Stimulated activated CD8-positive, alpha-beta memory T cell treated with anti-CD3 and anti-CD28 coated beads, Interleukin-15, amount 100 ng/mL, for 48 hours (primary cell): Measurements from ENCODE around the gene RGS6.

Experiments
- DNase-seq, 2 donors: peaks; one replicate each; pipeline ENCODE4 v3.0.0-alpha.2; 2020; ENCODE audit warnings: low read depth in 2 of 2

Gene RGS6

DNA sequence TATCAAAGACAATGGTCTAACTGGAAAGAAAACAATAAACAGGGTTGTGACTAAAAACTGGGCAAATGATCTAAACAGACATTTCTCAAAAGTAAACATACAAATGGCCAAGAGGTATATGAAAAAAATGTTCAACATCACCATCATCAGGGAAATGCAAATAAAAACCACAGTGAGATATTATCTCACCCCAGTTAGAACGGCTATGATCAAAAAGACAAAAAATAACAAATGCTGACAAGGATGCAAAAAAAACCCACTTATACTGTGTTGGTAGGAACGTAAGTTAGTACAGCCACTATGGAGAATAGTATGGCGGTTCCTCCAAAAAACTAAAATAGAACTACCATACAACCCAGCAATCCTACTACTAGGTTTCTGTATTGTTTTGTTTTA is 470.1 kb downstream of the RGS6 start:
- DNase-seq = no peak

DNA sequence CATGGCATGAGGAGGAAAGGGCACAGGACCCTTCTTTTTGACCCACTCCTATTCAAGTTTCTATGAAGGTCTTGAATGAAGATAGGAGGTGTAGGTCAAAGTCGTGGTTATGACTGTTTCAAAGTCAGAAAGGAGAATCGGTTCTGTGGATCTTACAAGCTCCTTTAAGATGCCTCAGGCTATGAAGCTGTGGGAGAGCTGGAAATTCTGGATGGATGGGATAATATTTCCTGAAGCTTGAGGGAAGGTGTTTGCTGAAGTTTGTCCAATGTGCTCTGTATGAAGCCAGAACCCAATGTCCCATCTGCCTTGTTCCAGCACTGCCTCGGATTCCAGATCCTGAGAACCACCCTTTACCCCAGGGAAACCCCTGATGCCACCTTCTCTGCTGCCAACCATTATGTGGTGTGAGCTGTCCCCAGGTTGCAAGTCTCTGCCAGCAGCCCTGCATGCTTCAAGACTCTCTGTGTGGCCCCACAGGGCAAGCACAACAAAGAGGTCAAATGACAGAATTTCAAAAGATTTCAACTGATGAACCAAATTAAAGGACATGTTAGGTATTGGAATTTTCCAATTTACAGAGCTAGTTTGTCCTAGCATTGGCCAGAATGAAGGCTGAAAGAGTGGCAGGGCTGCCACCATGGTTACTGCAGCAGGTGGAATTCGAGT is 472.0 kb downstream of the RGS6 start:
- DNase-seq = no peak

DNA sequence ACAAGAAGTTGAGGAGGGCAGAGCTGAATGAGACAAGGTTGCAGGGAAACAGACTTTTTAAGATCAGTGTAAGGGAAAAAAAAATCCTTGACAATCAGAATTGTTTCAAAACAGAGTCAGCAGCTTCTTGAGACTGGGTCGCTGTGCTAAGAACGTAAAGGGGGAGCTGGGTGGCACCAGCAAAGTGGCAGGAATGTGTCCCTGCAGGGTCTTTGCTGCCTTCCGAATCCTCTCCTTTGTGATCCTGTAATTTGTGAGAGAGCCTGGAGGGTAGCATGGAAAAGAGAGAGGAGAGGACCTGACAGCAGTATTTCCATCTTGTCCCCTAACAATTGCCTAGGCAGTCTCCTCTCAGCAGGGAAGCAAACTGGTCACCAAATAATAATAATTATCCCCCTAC is 472.8 kb downstream of the RGS6 start:
- DNase-seq = no peak

DNA sequence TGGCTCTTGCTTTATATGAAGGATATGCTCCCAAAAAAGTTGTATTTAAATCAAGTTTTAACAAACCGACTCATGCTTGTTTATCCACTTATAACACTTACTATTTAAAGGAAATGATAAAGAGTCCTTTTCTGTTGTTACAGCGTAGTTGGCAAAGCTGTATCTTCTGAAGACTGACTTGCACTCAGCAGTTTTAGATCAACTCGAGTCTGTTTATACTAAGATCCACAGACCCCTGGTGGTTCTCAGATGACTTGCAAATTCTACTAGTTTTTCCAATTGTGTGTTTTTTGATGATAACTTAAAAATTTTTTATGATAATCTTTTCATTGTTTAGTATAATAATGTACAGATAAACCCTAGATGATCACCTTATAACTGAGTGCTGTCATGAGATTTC is 475.8 kb downstream of the RGS6 start:
- no peak for DNase-seq

DNA sequence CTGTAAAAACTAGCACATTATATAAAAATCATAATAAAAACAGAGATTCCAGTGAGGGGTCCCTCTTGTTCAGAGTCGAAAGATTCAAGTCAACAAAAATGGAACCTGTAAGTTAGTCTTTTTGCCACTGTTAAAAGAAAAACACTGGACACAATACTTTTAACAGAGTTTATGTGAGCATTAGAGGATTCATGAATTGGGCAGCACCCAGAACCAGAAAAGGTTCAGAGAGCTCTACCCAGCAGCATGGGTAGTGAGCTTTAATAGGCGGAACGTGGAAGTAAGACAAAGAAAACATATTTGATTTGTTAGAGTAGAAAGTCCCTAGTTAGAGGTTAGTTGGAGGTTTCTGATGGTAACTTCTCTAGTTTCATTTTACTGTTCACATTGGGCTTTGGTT is 476.8 kb downstream of the RGS6 start:
- DNase-seq = no peak

DNA sequence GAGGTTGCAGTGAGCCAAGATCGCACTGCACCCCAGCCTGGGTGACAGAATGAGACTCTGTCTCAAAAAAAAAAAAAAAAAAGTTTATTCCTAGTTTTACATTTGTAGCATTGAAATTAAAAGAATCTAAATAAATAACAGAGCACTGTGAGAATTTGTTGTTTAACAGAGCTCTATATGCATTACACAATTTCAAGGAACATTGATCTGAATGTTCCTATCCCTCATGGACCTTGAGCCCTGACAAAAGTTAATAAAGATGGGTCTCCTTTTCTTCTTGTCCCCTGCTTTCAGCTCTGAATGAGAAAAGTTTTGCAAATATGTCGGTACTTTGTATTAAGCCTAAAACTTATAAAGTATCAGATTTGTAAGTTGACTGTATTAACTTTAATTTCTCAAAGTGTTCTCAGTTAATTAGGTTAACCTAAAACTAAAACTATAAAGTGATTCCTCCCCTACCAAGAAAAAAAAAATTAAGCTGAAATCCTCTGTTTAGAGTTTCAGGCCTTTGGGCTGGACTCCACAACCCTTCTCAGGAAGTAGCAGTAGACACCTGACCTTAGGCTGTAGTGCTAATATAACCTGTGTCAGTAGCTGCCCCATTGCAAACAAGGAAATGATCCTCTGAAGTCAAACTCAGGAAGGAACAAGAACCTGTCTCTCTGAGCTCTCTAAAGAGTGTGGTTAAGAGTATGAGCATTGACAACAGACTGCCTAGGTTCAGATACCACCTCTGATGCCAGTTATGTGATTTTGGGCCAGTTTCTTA is 484.0 kb downstream of the RGS6 start:
- DNase-seq = no peak

DNA sequence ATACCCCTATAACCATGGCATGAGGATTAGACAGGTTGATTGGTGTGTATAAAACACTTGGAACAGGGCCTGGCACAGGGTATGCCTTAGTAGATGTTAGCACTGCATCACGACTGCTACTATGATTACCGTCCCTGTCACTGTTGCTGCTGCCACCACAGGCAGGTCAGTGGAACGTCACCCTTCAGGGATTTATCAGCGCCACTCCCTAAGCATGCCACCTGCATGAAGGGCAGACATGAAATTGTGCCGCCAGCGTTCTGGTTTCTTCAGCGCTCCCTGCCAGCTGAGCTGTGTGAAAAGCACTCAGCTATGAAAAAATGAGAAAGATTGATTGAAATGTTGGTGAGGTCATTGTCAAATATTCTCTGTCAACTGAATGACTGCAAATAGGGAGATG is 484.7 kb downstream of the RGS6 start:
- DNase-seq = no peak

DNA sequence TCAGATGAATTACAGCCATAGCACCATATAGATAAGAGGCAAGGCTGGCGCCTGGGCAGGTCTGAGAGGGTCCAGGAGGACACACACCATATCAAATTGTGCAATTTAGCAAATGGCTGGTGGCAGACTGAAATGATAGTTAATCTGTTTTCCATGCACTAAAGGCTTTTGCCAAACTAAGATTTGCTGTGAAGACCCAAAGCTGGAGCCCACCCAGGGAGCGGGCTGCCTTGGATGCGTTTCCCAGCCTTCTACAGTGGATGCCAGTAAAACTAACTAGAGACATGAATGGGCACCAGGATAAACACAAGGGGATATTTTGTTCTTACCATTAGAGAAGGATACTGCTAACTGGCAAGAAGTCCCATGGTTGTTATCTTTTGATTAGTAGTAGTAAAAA is 486.6 kb downstream of the RGS6 start:
- no peak for DNase-seq

DNA sequence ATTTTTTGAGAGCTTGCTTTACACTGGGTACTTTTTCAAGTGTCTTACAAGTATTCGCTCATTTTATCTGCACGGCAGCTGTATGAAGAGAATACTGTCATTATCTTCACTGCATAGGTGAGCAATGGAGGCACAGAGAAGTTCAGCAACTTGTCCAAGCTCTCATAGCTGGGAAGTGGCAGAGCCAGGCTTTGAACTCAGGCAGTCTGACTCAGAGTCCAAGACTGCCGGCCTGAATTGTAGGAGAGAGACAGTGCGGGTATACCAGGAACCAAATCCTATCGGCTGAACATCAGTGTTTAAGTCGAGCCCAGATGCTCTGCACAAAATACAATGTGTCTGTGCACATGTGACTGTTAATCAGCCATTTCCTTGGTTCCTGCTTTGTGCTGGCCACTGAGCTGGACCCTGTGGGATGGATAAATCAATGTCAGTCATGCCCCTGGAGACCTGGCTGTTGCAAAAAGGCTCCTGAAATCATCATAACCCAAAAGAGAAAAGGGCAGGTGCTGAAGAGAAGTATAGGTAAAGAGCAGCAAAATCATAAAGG is 487.1 kb downstream of the RGS6 start:
- DNase-seq = no peak

DNA sequence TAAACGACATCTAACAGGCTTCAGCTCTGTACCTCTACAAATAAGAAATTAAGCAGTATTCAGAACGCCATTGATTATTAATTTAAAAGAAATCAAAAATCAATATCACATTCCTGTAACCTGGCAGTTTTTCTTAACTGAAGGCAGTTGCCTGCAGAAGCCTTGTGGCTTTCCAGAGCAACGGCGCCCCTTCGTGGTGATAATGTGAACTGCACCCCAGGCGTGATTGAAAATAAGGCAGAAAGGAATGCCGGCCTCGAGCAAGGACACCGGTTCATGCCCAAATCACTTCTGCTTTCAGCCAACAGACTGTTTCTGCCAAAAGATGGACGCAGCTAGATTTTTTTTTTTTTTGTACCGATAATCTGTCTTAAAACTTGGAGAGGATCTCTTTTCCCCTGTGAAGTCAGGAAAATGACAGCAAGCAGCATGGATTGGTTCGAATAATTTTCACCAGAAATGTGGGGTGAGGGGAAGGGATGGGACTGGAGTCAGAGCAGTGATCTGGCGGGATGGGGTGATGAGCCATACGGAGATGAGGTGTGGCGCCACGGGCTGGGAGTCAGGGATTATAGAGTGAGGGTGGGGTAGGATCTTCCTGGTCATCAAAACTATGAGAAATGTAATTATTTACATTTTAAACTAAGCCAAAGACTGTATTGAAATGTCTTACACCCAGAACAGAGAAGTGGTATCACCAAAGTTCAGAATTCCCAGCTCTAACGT is 488.7 kb downstream of the RGS6 start:
- peak; percentile 50 to 53 for DNase-seq

DNA sequence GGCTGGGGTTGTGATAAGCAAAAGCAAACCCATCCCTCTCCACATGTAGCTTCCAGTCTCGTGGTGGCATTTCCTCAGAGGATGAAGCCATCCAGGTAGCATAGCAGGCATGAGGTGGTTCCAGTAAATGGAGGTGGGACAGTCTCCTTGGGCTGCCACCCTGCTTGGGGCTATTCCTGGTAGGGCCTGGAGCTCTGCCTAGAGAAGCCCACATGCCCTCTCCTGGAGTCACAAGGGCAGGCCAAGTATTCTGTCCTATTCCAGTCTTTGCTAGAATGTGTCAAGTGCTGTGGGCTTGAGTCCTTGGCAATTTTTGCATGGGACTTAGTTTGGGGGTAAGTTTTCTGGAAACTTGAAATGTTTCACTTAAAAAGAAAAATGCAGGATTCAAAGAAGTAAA is 491.7 kb downstream of the RGS6 start:
- DNase-seq = no peak

DNA sequence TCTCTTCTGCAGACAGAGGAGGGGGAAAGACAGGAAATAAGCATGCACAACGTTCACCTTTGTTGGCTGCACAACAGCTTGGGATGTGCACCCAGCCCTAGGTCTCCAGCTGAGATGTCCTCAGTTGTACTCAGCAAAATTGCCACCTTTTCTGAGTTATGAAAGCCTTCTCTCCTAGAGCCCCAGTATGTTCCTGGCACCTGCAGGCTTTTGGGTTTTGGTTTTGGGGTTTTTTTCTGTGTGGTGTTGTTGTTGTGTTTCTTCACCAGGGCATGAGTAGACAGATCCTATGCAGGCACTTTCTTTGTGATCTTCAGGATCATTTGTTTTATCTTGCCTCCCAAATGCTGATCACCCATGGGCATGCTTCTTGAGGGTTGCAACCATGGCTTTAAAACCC is 498.2 kb downstream of the RGS6 start:
- DNase-seq = no peak

DNA sequence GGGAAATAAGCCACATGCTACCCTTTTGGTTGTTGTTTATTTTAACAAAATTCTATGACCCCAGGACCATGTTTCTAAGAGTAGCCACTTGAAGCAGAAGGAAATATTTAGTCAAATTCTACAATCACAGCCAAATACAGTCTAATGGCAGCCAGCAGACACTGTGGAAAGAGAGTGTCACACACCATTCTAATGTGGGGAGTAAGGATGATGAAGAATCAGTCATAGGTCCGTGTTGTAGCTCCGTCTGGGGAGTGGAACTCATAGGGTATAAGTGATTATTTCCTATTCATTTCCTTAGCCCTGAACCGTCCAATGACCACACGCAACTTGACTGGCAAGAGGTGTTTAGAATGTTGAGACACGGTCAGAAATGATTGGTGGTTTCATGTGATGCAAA is 500.5 kb downstream of the RGS6 start:
- no peak for DNase-seq

DNA sequence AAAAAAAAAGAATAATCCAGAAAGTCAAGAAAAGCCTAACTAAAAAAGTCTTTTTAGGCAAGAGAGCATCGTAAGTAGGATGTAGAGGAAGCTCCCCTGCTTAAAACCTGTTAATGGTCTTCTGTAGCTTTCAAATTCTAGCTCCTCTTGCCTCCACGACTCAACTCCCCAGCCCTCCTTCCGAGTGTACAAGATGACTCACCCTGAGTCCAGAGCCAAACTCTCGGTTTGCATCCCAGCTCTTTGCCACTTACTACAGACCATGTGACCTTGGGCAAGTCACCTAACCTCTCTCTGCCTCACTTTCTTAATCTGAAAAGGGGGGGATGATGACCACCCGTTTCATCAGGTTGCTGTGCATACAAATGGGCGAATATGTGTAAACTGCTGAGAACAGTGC is 501.3 kb downstream of the RGS6 start:
- no peak for DNase-seq

DNA sequence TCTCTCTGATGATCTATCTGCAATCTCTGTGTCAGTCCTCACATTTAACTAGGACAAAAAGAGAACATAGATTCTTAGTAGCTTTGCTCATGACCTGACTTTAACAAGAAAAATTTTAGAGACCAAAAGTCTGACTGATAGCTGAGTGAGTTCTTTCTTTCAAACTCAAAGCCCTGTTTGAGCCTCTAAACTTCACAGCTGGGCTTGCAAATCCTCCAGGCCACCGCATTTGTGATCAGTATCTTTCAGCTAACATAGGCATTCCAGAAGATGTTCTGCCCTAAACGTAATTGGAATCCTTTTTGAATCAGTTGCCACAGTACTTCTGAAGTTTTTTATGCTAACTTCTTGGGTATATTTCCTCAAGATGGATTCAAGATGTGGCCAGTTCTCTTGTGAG is 502.6 kb downstream of the RGS6 start:
- no peak for DNase-seq

DNA sequence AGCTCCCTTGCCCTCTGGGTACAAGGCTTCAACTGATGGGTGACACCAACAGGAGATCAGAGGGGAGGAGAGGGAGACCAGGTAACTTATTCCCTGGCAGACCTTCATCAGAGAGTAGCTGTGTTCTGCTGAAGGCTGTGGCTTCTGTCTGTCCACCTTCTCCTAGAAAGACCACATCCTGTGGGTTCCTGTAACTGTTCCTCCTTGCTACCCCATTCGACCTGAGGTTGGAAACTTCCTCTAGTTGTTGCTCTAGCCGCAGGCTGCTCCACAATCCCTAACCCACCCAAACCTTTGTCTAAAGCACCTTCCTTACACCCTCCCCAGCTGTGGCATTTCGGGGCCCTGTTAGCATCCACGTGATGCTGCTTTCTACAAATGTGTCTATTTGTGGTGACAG is 507.5 kb downstream of the RGS6 start:
- DNase-seq = peak in 1 of 2 donors; percentile 37

DNA sequence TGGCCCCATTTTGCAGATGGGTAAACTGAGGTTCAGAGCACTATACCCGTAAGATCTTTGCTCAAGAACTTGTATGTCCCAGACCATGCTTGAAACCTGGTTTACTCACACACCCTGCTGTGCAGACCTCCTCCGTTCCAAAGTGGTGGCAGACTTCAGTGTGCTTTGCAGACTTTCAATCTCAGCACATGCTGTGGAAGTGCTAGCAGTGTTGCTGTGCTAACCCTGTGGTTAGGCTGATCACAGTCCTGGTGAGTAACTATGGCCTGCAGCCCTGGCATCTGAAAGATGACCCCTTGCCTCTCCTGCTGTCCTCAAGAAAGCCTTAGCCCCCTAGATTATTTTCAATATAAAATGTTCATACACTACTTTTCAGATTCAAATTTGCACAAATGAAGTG is 511.0 kb downstream of the RGS6 start:
- no peak for DNase-seq

DNA sequence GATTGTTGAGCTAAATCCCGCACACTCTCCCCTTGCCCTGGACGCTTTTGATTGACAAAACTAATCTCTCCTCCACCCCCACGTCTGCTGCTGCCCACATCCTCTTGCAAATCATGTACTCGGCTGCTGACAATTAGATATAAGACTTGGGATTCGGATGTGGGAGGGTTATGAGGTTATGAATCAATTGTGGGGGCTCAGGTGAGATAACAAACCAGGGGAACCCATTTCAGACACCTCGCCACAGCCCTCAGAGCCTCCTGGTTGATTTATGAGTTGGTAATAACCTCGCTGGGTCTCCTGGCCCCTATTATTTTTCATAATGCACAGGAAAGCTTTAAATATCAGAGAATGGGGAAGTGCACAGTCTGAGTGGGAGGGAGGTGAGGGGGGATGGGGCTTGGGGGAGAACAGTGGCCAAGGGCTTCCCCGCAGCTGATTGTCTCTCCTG is 511.8 kb downstream of the RGS6 start:
- DNase-seq = peak; percentile 25 to 36

DNA sequence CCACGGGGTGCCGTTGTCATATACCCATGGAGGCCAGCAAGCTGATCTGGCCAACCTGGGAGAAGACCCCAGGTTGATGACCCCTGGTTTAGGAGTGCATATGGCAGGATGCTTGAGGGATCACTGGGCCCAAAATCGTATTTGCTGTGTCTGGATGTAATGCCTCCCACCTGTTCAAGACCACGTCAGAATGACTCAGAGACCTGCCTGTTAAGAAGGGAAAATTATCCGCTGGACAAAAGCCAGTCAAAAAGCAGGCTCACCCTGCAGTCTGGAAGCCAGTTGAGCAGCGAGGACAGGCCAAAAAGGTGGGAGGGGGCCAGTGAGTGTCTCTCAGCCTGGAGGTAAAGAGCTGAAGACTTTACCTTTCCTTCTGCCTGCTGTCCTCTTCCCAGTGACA is 512.5 kb downstream of the RGS6 start:
- no peak for DNase-seq

DNA sequence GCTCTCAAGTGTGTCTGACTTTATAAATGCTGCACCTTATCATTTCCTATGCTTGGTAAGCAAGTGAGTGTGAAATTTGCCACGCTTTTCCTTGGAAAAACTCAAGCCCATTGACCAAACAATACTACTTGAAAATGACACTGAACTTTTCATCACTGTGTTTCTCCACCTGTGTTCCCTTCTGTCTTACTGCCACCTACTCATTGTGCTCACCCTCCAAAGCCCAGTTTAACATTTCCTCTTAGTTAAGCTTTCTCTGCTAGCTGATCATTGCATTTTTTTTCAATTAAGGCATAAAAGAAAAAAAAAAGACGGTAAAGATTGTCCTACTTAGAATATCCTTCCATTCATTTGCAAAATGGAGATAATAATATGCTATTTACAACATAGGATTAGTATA is 516.0 kb downstream of the RGS6 start:
- DNase-seq = no peak

DNA sequence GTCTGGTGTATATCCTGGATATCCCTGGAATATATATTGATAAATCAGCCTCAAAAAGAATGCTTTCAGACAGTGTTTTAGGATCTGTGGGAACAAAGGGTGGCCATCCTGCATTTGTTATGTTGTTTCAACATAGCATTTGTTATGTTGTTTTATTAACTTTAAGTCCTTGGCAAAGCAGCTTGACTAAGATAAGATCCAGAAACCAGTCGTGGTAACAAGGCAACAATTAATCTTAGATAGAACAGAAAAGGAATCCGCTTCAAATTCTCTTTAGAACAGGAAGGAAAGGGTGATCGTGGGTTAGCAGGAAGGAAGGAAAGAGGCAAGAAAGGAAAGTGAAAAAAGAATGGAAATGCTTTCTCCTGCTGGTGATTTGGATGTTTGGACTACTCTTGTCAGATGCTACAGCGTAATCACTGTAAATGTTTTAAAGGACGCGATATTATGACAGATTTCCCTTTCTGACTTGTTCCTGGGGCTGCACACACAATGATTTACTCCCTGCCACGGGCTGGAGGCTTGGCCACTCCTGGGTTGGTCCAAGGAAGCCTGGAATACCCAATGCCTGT is 518.3 kb downstream of the RGS6 start:
- no peak for DNase-seq
